Neural cell (in vitro differentiated cells): ENCODE results near the gene NDUFA11. TPM values are rescaled to one million over a fixed set of nuclear protein-coding genes. Genes with fewer than 3 reads are reported as not detected.

Source experiments
- H2AFZ ChIP-seq: fragments of 200-600, 300-800 bp; sonication (generic), shearing (Covaris generic); 2 replicates; pipeline ENCODE4 v1.6.0; 2014; ENCODE audit warnings: low read depth, mild to moderate bottlenecking, antibody characterized with exemption, low read length, moderate library complexity
- H3F3A ChIP-seq: fragments of 200-600 bp; shearing (Covaris generic); 2 replicates; pipeline ENCODE4 v1.6.1; 2016; ENCODE audit warnings: mild to moderate bottlenecking, moderate library complexity, mixed read lengths, antibody characterized with exemption, low read length; ENCODE audit not compliant: insufficient read depth, poor library complexity, severe bottlenecking
- H3K27ac ChIP-seq: fragments of 200-600, 300-800 bp; sonication (generic), shearing (Covaris generic); 2 replicates; pipeline ENCODE4 v1.5.1; 2014; ENCODE audit warnings: mild to moderate bottlenecking, low read length, moderate library complexity
- H3K27me3 ChIP-seq: fragments of 300-800, 200-600 bp; sonication (generic), shearing (Covaris generic); 2 replicates; pipeline ENCODE4 v1.6.0; 2014; ENCODE audit warnings: mild to moderate bottlenecking, low read depth, low read length, moderate library complexity; ENCODE audit not compliant: insufficient read depth
- H3K36me3 ChIP-seq: fragments of 300-800, 200-600 bp; sonication (generic), shearing (Covaris generic); 2 replicates; pipeline ENCODE4 v1.5.1; 2014; ENCODE audit warnings: mild to moderate bottlenecking, antibody characterized with exemption, low read length, moderate library complexity; ENCODE audit not compliant: insufficient read depth
- H3K4me2 ChIP-seq: fragments of 300-800, 200-600 bp; sonication (generic), shearing (Covaris generic); 2 replicates; pipeline ENCODE4 v1.6.0; 2014; ENCODE audit warnings: mild to moderate bottlenecking, low read length
- H3K4me3 ChIP-seq: fragments of 300-800, 200-600 bp; sonication (generic), shearing (Covaris generic); 2 replicates; pipeline ENCODE4 v1.5.1; 2014; ENCODE audit warnings: mild to moderate bottlenecking, low read length, moderate library complexity
- H3K79me2 ChIP-seq: fragments of 200-600 bp; shearing (Covaris generic); replicated peaks from 2 replicates; pipeline ENCODE4 v1.6.0; 2014; ENCODE audit warnings: mild to moderate bottlenecking, low read length, moderate library complexity; ENCODE audit not compliant: insufficient read depth
- H3K9ac ChIP-seq: fragments of 300-800, 200-600 bp; sonication (generic), shearing (Covaris generic); 2 replicates; pipeline ENCODE4 v1.6.1; 2016; ENCODE audit warnings: mild to moderate bottlenecking, low read length, mixed read lengths
- H3K9me2 ChIP-seq: fragments of 200-600 bp; shearing (Covaris generic); 2 replicates; pipeline ENCODE4 v1.6.1; 2016; ENCODE audit warnings: mild to moderate bottlenecking, low read length, mixed read lengths; ENCODE audit not compliant: insufficient read depth
- H3K9me3 ChIP-seq: fragments of 200-600, 300-800 bp; sonication (generic), shearing (Covaris generic); 2 replicates; pipeline ENCODE4 v1.6.1; 2016; ENCODE audit warnings: mild to moderate bottlenecking, mixed run types, low read length, moderate library complexity, mixed read lengths
- H4K20me1 ChIP-seq: fragments of 200-600 bp; shearing (Covaris generic); 2 replicates; pipeline ENCODE4 v1.6.1; 2016; ENCODE audit warnings: mild to moderate bottlenecking, mixed run types; ENCODE audit not compliant: insufficient read depth
- CTCF ChIP-seq: fragments of 450-650 bp; IDR thresholded peaks from 2 replicates; pipeline ENCODE4 v1.5.1; 2014; ENCODE audit warnings: antibody characterized with exemption, mild to moderate bottlenecking, moderate library complexity; ENCODE audit not compliant: poor library complexity, severe bottlenecking
- EP300 ChIP-seq: fragments of 450-650 bp; conservative IDR thresholded peaks from 2 replicates; pipeline ENCODE4 v1.6.1; 2014; ENCODE audit warnings: antibody characterized with exemption, mild to moderate bottlenecking, moderate library complexity; ENCODE audit not compliant: poor library complexity, severe bottlenecking
- EZH2 ChIP-seq: fragments of 200-600, 300-800 bp; shearing (Covaris generic), sonication (generic); IDR thresholded peaks from 2 replicates; pipeline ENCODE4 v1.6.1; 2014; ENCODE audit warnings: antibody characterized with exemption, low read length, borderline replicate concordance, mild to moderate bottlenecking; ENCODE audit not compliant: insufficient read depth, poor library complexity, severe bottlenecking
- MXI1 ChIP-seq: fragments of 450-650 bp; conservative IDR thresholded peaks from 2 replicates; pipeline ENCODE4 v1.6.1; 2014; ENCODE audit warnings: antibody characterized with exemption, mild to moderate bottlenecking; ENCODE audit not compliant: poor library complexity, severe bottlenecking
- POLR2AphosphoS5 ChIP-seq: IDR thresholded peaks from 2 replicates; pipeline ENCODE4 v1.6.1; 2012
- RAD21 ChIP-seq: fragments of 450-650 bp; conservative IDR thresholded peaks from 2 replicates; pipeline ENCODE4 v1.6.1; 2014; ENCODE audit warnings: antibody characterized with exemption, mild to moderate bottlenecking, moderate library complexity
- SMC3 ChIP-seq: fragments of 450-650 bp; conservative IDR thresholded peaks from 2 replicates; pipeline ENCODE4 v1.6.1; 2014; ENCODE audit warnings: antibody characterized with exemption, mild to moderate bottlenecking, moderate library complexity; ENCODE audit not compliant: poor library complexity
- TAF1 ChIP-seq: IDR thresholded peaks from 2 replicates; pipeline ENCODE4 v1.6.1; 2012; ENCODE audit warnings: low read depth
- polyA plus RNA-seq: library from polyadenylated mRNA; depleted of rRNA; stranded (reverse); fragments of >200 nt; gene quantifications from 2 replicates; pipeline ENCODE4 v1.2.3, GENCODE V29; 2014
- TF ChIP-seq, protein P1 (sequence below): IDR thresholded peaks from 2 replicates; pipeline ENCODE4 v1.6.1; 2012; ENCODE audit warnings: borderline replicate concordance

Gene NDUFA11
- polyA plus RNA-seq, 1 donor from 2014 or later: 594 TPM

DNA sequence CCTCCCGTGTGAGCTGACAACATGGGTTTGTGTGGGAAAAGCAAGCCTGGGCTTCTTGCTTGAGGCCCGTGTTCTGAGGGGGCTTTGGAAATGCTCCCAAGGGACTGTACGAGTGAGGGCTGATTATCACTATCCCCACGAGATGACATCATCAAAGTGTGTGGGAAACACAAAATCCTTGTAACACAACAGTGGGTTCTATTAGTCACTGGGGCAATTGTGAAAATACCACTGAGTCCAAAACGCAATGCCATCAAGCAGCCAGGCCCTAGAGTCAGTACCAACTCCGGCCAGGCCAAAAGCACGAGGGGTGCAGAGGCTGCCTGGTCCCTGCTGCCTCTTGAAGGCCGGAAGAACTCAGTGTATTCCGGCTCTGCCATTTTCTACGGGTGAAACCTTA, 40.0 kb upstream of the NDUFA11 start:
- Histone ChIP-seq H4K20me1 (no peaks in the 10 kb centered on the region), H2AFZ (no peak overlapping the region), H3K9me2 (no peaks in the 10 kb centered on the region), H3K36me3 (no peaks in the 10 kb centered on the region), H3K79me2 (peaks cover 13% of the 10 kb centered on the region), H3F3A (no peaks in the 10 kb centered on the region), H3K27me3 (no peaks in the 10 kb centered on the region), H3K4me3 (no peak overlapping the region), H3K27ac (no peak overlapping the region), H3K9ac (no peak overlapping the region), H3K9me3 (no peaks in the 10 kb centered on the region), H3K4me2 (no peak overlapping the region)
- no peak for TF ChIP-seq CTCF
- no peak for TF ChIP-seq RAD21
- TF ChIP-seq POLR2AphosphoS5: no peak
- TF ChIP-seq MXI1: no peak
- TF ChIP-seq SMC3: no peak
- TF ChIP-seq TAF1: no peak

- Histone ChIP-seq H3K4me2 (no peak overlapping the region), H3K9me2 (no peaks in the 10 kb centered on the region), H3F3A (no peaks in the 10 kb centered on the region), H3K27ac (no peak overlapping the region), H4K20me1 (no peaks in the 10 kb centered on the region), H2AFZ (no peak overlapping the region), H3K9ac (no peak overlapping the region), H3K4me3 (no peak overlapping the region), H3K9me3 (no peaks in the 10 kb centered on the region), H3K79me2 (peaks cover 13% of the 10 kb centered on the region), H3K36me3 (no peaks in the 10 kb centered on the region), H3K27me3 (no peaks in the 10 kb centered on the region)
- no peak for TF ChIP-seq MXI1
- TF ChIP-seq EP300: no peak
- no peak for TF ChIP-seq RAD21
- TF ChIP-seq EZH2: no peak
- TF ChIP-seq SMC3: no peak
- TF ChIP-seq, protein P1, sequence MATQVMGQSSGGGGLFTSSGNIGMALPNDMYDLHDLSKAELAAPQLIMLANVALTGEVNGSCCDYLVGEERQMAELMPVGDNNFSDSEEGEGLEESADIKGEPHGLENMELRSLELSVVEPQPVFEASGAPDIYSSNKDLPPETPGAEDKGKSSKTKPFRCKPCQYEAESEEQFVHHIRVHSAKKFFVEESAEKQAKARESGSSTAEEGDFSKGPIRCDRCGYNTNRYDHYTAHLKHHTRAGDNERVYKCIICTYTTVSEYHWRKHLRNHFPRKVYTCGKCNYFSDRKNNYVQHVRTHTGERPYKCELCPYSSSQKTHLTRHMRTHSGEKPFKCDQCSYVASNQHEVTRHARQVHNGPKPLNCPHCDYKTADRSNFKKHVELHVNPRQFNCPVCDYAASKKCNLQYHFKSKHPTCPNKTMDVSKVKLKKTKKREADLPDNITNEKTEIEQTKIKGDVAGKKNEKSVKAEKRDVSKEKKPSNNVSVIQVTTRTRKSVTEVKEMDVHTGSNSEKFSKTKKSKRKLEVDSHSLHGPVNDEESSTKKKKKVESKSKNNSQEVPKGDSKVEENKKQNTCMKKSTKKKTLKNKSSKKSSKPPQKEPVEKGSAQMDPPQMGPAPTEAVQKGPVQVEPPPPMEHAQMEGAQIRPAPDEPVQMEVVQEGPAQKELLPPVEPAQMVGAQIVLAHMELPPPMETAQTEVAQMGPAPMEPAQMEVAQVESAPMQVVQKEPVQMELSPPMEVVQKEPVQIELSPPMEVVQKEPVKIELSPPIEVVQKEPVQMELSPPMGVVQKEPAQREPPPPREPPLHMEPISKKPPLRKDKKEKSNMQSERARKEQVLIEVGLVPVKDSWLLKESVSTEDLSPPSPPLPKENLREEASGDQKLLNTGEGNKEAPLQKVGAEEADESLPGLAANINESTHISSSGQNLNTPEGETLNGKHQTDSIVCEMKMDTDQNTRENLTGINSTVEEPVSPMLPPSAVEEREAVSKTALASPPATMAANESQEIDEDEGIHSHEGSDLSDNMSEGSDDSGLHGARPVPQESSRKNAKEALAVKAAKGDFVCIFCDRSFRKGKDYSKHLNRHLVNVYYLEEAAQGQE: no peak
- no peak for TF ChIP-seq TAF1
- no peak for TF ChIP-seq POLR2AphosphoS5
- TF ChIP-seq CTCF: no peak
Measured at GRCh38 chr19:5943045-5943444, 39.5 kb upstream of the NDUFA11 start.
